HG02852 (cell line): ENCODE data around the gene OSBPL10.

Experiments
- ATAC-seq: cut with Tn5 transposase; IDR thresholded peaks from one replicate; pipeline ENCODE4 v1.9.1; 2021; ENCODE audit warnings: mild to moderate bottlenecking, moderate library complexity; ENCODE audit not compliant: unreplicated experiment

The OSBPL10 gene

GRCh38 chr3:31959951-31960792, 20.9 kb downstream of the OSBPL10 start:
- no peak for ATAC-seq

- no peak for ATAC-seq
These were observed 21.8 kb downstream of the OSBPL10 start for GRCh38 chr3:31959251-31959650.

GRCh38 chr3:31958701-31959152, 22.3 kb downstream of the OSBPL10 start:
- ATAC-seq = no peak

GRCh38 chr3:31957106-31957505, 24.0 kb downstream of the OSBPL10 start:
- ATAC-seq = no peak

- ATAC-seq = no peak
These were observed 25.5 kb downstream of the OSBPL10 start for GRCh38 chr3:31955581-31955980.

- ATAC-seq = no peak
These were observed 27.4 kb downstream of the OSBPL10 start for GRCh38 chr3:31953636-31954035.

- no peak for ATAC-seq
These were observed 28.0 kb downstream of the OSBPL10 start for GRCh38 chr3:31953091-31953490.

GRCh38 chr3:31952205-31952604, 28.9 kb downstream of the OSBPL10 start:
- ATAC-seq = peak; percentile 84

- no peak for ATAC-seq
These were observed 32.8 kb downstream of the OSBPL10 start for GRCh38 chr3:31948280-31948679.

GRCh38 chr3:31947671-31948091, 33.4 kb downstream of the OSBPL10 start:
- ATAC-seq = no peak

GRCh38 chr3:31947162-31947561, 33.9 kb downstream of the OSBPL10 start:
- ATAC-seq = no peak

GRCh38 chr3:31946484-31947081, 34.5 kb downstream of the OSBPL10 start:
- ATAC-seq = peak; percentile 40

GRCh38 chr3:31945738-31946052, 35.4 kb downstream of the OSBPL10 start:
- ATAC-seq = no peak

- ATAC-seq = no peak
These were observed 38.0 kb downstream of the OSBPL10 start for GRCh38 chr3:31943041-31943440.

- no peak for ATAC-seq
These were observed 38.6 kb downstream of the OSBPL10 start for GRCh38 chr3:31942446-31942845.

GRCh38 chr3:31937225-31937624, 43.8 kb downstream of the OSBPL10 start:
- ATAC-seq = no peak

- ATAC-seq = no peak
These were observed 44.5 kb downstream of the OSBPL10 start for GRCh38 chr3:31936420-31937060.

GRCh38 chr3:31934866-31935265, 46.2 kb downstream of the OSBPL10 start:
- ATAC-seq = no peak

GRCh38 chr3:31934018-31934417, 47.0 kb downstream of the OSBPL10 start:
- no peak for ATAC-seq

GRCh38 chr3:31932990-31933389, 48.1 kb downstream of the OSBPL10 start:
- ATAC-seq = no peak

GRCh38 chr3:31929826-31930502, 51.1 kb downstream of the OSBPL10 start:
- ATAC-seq = no peak
